ENCODE results near the gene RNASEH2B.

DNA sequence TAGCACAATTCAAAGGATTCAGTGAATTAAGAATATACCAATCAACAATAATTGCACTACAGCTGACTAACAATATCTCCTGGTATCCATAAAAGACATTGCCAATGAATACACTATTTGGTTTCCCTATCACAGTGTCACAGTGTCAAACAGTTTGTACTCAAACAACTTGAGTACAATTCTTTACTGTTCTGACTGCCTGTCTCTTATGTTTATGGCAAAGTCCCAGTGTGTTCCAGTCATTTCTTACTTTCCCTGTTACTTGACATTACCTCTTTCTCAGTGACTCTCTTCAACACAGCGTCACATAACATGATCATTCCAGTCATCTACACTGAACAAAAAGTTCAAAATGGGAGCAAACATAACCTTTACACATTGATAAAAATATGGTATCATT, 21.2 kb upstream of the RNASEH2B start:
- TF ChIP-seq EZH2phosphoT487 (conservative IDR thresholded peaks at IDR 0.05; ENCODE audit: low read length) = no peak
- TF ChIP-seq, protein P1, sequence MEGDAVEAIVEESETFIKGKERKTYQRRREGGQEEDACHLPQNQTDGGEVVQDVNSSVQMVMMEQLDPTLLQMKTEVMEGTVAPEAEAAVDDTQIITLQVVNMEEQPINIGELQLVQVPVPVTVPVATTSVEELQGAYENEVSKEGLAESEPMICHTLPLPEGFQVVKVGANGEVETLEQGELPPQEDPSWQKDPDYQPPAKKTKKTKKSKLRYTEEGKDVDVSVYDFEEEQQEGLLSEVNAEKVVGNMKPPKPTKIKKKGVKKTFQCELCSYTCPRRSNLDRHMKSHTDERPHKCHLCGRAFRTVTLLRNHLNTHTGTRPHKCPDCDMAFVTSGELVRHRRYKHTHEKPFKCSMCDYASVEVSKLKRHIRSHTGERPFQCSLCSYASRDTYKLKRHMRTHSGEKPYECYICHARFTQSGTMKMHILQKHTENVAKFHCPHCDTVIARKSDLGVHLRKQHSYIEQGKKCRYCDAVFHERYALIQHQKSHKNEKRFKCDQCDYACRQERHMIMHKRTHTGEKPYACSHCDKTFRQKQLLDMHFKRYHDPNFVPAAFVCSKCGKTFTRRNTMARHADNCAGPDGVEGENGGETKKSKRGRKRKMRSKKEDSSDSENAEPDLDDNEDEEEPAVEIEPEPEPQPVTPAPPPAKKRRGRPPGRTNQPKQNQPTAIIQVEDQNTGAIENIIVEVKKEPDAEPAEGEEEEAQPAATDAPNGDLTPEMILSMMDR (IDR thresholded peaks at IDR 0.05; ENCODE audit: insufficient read depth, low read length, poor library complexity, severe bottlenecking) = no peak

All from SU-DHL-6 (cell line).